ENCODE results near the gene STYK1. TPM values are rescaled to one million over a fixed set of nuclear protein-coding genes. Genes with fewer than 3 reads are reported as not detected.

STYK1 gene
- total and polyA plus RNA-seq, 4 donors: 0.03 to 1.3 (median 0.08) TPM; not detected in 1

- Histone ChIP-seq H3K27me3 (ENCODE audit: control insufficient read depth in 4 of 4, insufficient read depth in 4 of 4, low read length in 3 of 4) (no peaks in the 10 kb centered on the region), H3K36me3 (ENCODE audit: control insufficient read depth in 4 of 4, insufficient read depth in 3 of 4, low read depth in 1 of 4, low read length in 3 of 4) (peaks cover 0 to 22% (median 11%) of the 10 kb centered on the region in 4 donors), H3K27ac (ENCODE audit: low read depth in 1 of 2, low read length in 2 of 2) (no peak overlapping the region), H3K9ac (ENCODE audit: low read depth in 1 of 2, low read length in 2 of 2) (no peak overlapping the region), H3K4me3 (ENCODE audit: low read depth in 1 of 3, low read length in 3 of 3) (no peak overlapping the region), H3K4me1 (ENCODE audit: control insufficient read depth in 4 of 4, insufficient read depth in 4 of 4, low read length in 3 of 4) (peaks cover 2 to 22% (median 14%) of the 10 kb centered on the region in 4 donors), H3K9me3 (ENCODE audit: control insufficient read depth in 4 of 4, low read length in 3 of 4) (no peaks in the 10 kb centered on the region)
- no peak for DNase-seq (ENCODE audit: low spot score)
- 48% methylated on average over 3 of the region's 3 CpGs for WGBS
- TF ChIP-seq CTCF (IDR thresholded peaks at IDR 0.05; ENCODE audit: low read depth, low read length, missing input control) (no peak), NR2F2 (IDR thresholded peaks at IDR 0.05) (no peak), SP1 (IDR thresholded peaks at IDR 0.05) (no peak), HNF4A (conservative IDR thresholded peaks at IDR 0.05) (peak in 1 of 2 donors; percentile 17), YY1 (IDR thresholded peaks at IDR 0.05) (no peak), FOXA1 (IDR thresholded peaks at IDR 0.05) (no peak), RXRA (IDR thresholded peaks at IDR 0.05) (peak in 1 of 2 donors; percentile 16)
Measured at GRCh38 chr12:10610188-10610587, 63.7 kb downstream of the STYK1 start.

GRCh38 chr12:10607885-10608458 lies 65.9 kb downstream of the STYK1 start:
- H3K9ac ChIP-seq (ENCODE audit: low read depth in 1 of 2, low read length in 2 of 2): no peak overlapping the region
- no peak overlapping the region for H3K4me3 ChIP-seq (ENCODE audit: low read depth in 1 of 3, low read length in 3 of 3)
- no peak for DNase-seq (ENCODE audit: low spot score)
- 95% methylated on average over 3 of the region's 3 CpGs for WGBS
- no peak overlapping the region for H3K27ac ChIP-seq (ENCODE audit: low read depth in 1 of 2, low read length in 2 of 2)
- TF ChIP-seq CTCF (IDR thresholded peaks at IDR 0.05; ENCODE audit: low read depth, low read length, missing input control): peak; percentile 11
- TF ChIP-seq EGR1 (IDR thresholded peaks at IDR 0.05; ENCODE audit: low read depth in 2 of 2): no peak
- TF ChIP-seq HNF4A (conservative IDR thresholded peaks at IDR 0.05): no peak
- H3K4me1 ChIP-seq (ENCODE audit: control insufficient read depth in 4 of 4, insufficient read depth in 4 of 4, low read length in 3 of 4): peaks cover 2 to 16% (median 14%) of the 10 kb centered on the region in 4 donors
- peaks cover 0 to 22% (median 13%) of the 10 kb centered on the region in 4 donors for H3K36me3 ChIP-seq (ENCODE audit: control insufficient read depth in 4 of 4, insufficient read depth in 3 of 4, low read depth in 1 of 4, low read length in 3 of 4)
- H3K9me3 ChIP-seq (ENCODE audit: control insufficient read depth in 4 of 4, low read length in 3 of 4): no peaks in the 10 kb centered on the region
- no peaks in the 10 kb centered on the region for H3K27me3 ChIP-seq (ENCODE audit: control insufficient read depth in 4 of 4, insufficient read depth in 4 of 4, low read length in 3 of 4)

- no peak overlapping the region for H3K4me3 ChIP-seq (ENCODE audit: low read depth in 1 of 3, low read length in 3 of 3)
- H3K9me3 ChIP-seq (ENCODE audit: control insufficient read depth in 4 of 4, low read length in 3 of 4): no peaks in the 10 kb centered on the region
- peaks cover 0 to 8% (median 7%) of the 10 kb centered on the region in 4 donors for H3K36me3 ChIP-seq (ENCODE audit: control insufficient read depth in 4 of 4, insufficient read depth in 3 of 4, low read depth in 1 of 4, low read length in 3 of 4)
- no peak for DNase-seq (ENCODE audit: low spot score)
- H3K4me1 ChIP-seq (ENCODE audit: control insufficient read depth in 4 of 4, insufficient read depth in 4 of 4, low read length in 3 of 4): no peaks in the 10 kb centered on the region
- WGBS: 91% methylated on average over 2 of the region's 2 CpGs
- no peak overlapping the region for H3K9ac ChIP-seq (ENCODE audit: low read depth in 1 of 2, low read length in 2 of 2)
- no peak overlapping the region for H3K27ac ChIP-seq (ENCODE audit: low read depth in 1 of 2, low read length in 2 of 2)
- no peaks in the 10 kb centered on the region for H3K27me3 ChIP-seq (ENCODE audit: control insufficient read depth in 4 of 4, insufficient read depth in 4 of 4, low read length in 3 of 4)
- TF ChIP-seq FOXA1 (IDR thresholded peaks at IDR 0.05) (no peak), FOXA2 (IDR thresholded peaks at IDR 0.05) (no peak), SP1 (IDR thresholded peaks at IDR 0.05) (no peak), EGR1 (IDR thresholded peaks at IDR 0.05; ENCODE audit: low read depth in 2 of 2) (no peak), RAD21 (IDR thresholded peaks at IDR 0.05) (no peak), HNF4A (conservative IDR thresholded peaks at IDR 0.05) (no peak), HNF4G (IDR thresholded peaks at IDR 0.05) (no peak), MAX (IDR thresholded peaks at IDR 0.05) (no peak), ATF3 (IDR thresholded peaks at IDR 0.05) (no peak), RXRA (IDR thresholded peaks at IDR 0.05) (no peak), NR2F2 (IDR thresholded peaks at IDR 0.05) (no peak), GABPA (IDR thresholded peaks at IDR 0.05 in 1 of 2, conservative IDR thresholded peaks at IDR 0.05 in 1 of 2) (no peak), REST (IDR thresholded peaks at IDR 0.05) (no peak), CTCF (IDR thresholded peaks at IDR 0.05; ENCODE audit: low read depth, low read length, missing input control) (no peak)
Measured at GRCh38 chr12:10601860-10602259, 72.0 kb downstream of the STYK1 start.

Data from liver (tissue), 9 donors.